ENCODE data around the gene MEGF10. TPM values are rescaled to one million over a fixed set of nuclear protein-coding genes. Genes with fewer than 3 reads are reported as not detected.

Gene MEGF10
- total and polyA plus RNA-seq, 10 of the 15 experiments (the other 5 are each of a cell fraction or from before 2014, with no cell fraction given): 0.03 to 0.21 (median 0.05) TPM; not detected in 5

GRCh38 chr5:127320032-127320965, 29.7 kb downstream of the MEGF10 start (continued):
- no peak for TF ChIP-seq RAD51 (IDR thresholded peaks at IDR 0.05)
- TF ChIP-seq, protein P1, sequence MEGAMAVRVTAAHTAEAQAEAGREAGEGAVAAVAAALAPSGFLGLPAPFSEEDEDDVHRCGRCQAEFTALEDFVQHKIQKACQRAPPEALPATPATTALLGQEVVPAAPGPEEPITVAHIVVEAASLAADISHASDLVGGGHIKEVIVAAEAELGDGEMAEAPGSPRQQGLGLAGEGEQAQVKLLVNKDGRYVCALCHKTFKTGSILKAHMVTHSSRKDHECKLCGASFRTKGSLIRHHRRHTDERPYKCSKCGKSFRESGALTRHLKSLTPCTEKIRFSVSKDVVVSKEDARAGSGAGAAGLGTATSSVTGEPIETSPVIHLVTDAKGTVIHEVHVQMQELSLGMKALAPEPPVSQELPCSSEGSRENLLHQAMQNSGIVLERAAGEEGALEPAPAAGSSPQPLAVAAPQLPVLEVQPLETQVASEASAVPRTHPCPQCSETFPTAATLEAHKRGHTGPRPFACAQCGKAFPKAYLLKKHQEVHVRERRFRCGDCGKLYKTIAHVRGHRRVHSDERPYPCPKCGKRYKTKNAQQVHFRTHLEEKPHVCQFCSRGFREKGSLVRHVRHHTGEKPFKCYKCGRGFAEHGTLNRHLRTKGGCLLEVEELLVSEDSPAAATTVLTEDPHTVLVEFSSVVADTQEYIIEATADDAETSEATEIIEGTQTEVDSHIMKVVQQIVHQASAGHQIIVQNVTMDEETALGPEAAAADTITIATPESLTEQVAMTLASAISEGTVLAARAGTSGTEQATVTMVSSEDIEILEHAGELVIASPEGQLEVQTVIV (IDR thresholded peaks at IDR 0.05; ENCODE audit: borderline replicate concordance, partially characterized antibody): no peak
- TF ChIP-seq, protein P2, sequence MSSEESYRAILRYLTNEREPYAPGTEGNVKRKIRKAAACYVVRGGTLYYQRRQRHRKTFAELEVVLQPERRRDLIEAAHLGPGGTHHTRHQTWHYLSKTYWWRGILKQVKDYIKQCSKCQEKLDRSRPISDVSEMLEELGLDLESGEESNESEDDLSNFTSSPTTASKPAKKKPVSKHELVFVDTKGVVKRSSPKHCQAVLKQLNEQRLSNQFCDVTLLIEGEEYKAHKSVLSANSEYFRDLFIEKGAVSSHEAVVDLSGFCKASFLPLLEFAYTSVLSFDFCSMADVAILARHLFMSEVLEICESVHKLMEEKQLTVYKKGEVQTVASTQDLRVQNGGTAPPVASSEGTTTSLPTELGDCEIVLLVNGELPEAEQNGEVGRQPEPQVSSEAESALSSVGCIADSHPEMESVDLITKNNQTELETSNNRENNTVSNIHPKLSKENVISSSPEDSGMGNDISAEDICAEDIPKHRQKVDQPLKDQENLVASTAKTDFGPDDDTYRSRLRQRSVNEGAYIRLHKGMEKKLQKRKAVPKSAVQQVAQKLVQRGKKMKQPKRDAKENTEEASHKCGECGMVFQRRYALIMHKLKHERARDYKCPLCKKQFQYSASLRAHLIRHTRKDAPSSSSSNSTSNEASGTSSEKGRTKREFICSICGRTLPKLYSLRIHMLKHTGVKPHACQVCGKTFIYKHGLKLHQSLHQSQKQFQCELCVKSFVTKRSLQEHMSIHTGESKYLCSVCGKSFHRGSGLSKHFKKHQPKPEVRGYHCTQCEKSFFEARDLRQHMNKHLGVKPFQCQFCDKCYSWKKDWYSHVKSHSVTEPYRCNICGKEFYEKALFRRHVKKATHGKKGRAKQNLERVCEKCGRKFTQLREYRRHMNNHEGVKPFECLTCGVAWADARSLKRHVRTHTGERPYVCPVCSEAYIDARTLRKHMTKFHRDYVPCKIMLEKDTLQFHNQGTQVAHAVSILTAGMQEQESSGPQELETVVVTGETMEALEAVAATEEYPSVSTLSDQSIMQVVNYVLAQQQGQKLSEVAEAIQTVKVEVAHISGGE (CRISPR knock-in tag; IDR thresholded peaks at IDR 0.05): no peak

DNA sequence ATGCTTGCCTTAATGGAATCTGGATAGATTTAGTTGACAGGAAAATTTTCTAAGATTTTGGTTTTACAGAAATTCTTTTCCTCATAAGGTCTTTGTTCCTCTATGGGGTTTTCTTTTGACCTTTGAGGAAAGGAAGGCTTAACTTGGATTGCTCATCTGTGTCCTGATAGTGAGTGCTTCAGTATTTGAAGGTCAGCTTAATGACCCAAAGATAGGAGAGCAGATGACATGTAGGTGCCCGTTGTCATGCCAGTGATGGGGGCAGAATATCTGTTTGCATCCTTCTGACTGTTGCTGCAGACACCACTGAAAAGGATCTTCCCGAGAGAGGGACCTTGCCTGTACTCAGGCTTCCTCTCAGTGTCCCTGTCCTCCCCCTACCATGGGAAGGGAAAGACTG, 30.9 kb downstream of the MEGF10 start:
- no peak for DNase-seq (ENCODE audit: low read depth, low spot score)
- ChIA-PET SMC1A (ENCODE audit: uncharacterized antibody, unreplicated experiment) (interaction anchor here (1.1 kb wide), 1 partner anchor 310 kb away, joined by 3 read pairs; no protein-coding TSS in a partner anchor), POLR2A (interaction anchor here (0.7 kb wide), 1 partner anchor 304 kb away, joined by 3 read pairs; no protein-coding TSS in a partner anchor), RAD21 (ENCODE audit: unreplicated experiment) (no interaction called here), CTCF (interaction anchor here (1.1 to 1.3 kb wide), 2 partner anchors 35 to 670 kb away, joined by 3 read pairs; no protein-coding TSS in a partner anchor)
- in situ Hi-C loops (cut with MboI): no loop called here
- H3K9ac ChIP-seq (ENCODE audit: control insufficient read depth, insufficient read depth, low read length): no peak overlapping the region
- H3K27ac ChIP-seq (ENCODE audit: control insufficient read depth, insufficient read depth): no peak overlapping the region
- H2AFZ ChIP-seq (ENCODE audit: control insufficient read depth, low read depth, low read length): no peak overlapping the region
- no peak for FAIRE-seq
- no peaks in the 10 kb centered on the region for H3K79me2 ChIP-seq (ENCODE audit: control insufficient read depth, insufficient read depth, low read length)
- no peaks in the 10 kb centered on the region for H3K27me3 ChIP-seq (replicated peaks in 1 of 2; ENCODE audit: control insufficient read depth in 2 of 2, insufficient read depth in 2 of 2, low read length in 1 of 2)
- peaks cover 14% of the 10 kb centered on the region for H3K4me1 ChIP-seq (ENCODE audit: control insufficient read depth, insufficient read depth, low read length)
- H3K4me2 ChIP-seq (ENCODE audit: control insufficient read depth, insufficient read depth): no peak overlapping the region
- no peaks in the 10 kb centered on the region for H3K9me3 ChIP-seq (replicated peaks; ENCODE audit: control insufficient read depth, insufficient read depth, low read length)
- intact Hi-C loops (cut with micrococcal nuclease; ENCODE audit: unreplicated experiment): no loop called here
- H4K20me1 ChIP-seq (ENCODE audit: control insufficient read depth, insufficient read depth): no peaks in the 10 kb centered on the region
- ATAC-seq: no peak
- BruUV-seq (replicated peaks): no TSS peak
- TF ChIP-seq SMAD1 (IDR thresholded peaks at IDR 0.05; ENCODE audit: low read depth, partially characterized antibody): no peak
- TF ChIP-seq, protein P3, sequence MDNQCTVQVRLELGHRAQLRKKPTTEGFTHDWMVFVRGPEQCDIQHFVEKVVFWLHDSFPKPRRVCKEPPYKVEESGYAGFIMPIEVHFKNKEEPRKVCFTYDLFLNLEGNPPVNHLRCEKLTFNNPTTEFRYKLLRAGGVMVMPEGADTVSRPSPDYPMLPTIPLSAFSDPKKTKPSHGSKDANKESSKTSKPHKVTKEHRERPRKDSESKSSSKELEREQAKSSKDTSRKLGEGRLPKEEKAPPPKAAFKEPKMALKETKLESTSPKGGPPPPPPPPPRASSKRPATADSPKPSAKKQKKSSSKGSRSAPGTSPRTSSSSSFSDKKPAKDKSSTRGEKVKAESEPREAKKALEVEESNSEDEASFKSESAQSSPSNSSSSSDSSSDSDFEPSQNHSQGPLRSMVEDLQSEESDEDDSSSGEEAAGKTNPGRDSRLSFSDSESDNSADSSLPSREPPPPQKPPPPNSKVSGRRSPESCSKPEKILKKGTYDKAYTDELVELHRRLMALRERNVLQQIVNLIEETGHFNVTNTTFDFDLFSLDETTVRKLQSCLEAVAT (IDR thresholded peaks at IDR 0.05): no peak
- TF ChIP-seq, protein P4, sequence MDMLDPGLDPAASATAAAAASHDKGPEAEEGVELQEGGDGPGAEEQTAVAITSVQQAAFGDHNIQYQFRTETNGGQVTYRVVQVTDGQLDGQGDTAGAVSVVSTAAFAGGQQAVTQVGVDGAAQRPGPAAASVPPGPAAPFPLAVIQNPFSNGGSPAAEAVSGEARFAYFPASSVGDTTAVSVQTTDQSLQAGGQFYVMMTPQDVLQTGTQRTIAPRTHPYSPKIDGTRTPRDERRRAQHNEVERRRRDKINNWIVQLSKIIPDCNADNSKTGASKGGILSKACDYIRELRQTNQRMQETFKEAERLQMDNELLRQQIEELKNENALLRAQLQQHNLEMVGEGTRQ (IDR thresholded peaks at IDR 0.05; ENCODE audit: borderline replicate concordance, low read depth, low read length): no peak
- WGBS (ENCODE audit: insufficient coverage, insufficient replicate concordance, low lambda C conversion rate, missing lambda C conversion rate): 47% methylated on average over 2 of the region's 2 CpGs
- no peaks in the 10 kb centered on the region for H3K36me3 ChIP-seq (ENCODE audit: control insufficient read depth in 2 of 2, insufficient read depth in 2 of 2, low read length in 1 of 2)
- H3K4me3 ChIP-seq: no peak overlapping the region
